Measurements from ENCODE around the gene KRT32. TPM values are rescaled to one million over a fixed set of nuclear protein-coding genes. Genes with fewer than 3 reads are reported as not detected.

KRT32 gene
- total RNA-seq, 1 experiment from 2014 or later = not detected

DNA sequence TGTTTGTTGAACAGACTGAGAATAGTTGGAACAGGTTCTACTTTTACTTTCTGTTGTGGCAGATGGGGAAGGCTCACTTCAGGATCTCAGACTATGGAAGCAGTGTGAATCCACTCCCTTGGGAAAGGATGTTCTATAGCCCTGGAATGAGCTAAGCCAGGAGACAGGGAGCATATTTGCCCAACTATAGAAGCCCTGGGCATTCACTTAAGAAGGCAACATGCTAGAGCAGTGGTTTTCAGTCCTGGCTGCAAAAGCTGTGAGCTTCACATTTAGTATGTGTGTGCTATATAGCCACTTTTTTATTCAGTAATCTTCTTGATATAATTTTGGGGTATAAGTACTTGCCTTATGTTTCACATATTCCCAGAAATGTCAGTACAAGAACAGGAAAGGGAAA, 1.2 kb upstream of the KRT32 start:
- no peak for DNase-seq (ENCODE audit: extremely low read depth, low read depth)

DNA sequence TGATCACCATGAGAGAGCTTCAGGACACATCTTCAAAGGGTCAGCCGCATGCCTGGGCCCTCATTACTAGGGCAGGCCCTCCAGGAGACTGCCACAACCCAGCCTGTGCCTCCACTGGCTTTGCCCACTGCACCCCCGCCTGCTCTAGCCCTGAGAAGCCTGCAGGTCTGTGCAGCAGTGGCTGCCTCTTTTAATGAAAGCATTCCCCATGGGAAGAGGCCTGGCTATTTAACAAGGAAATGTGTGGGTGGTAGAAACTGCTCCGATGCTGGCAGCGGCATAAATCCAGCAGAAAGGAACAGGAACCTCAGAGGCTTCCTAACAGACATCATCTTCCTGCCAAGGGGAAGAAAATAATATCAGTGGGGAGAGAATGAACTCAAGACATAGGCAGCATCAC, 375 bp upstream of the KRT32 start:
- no peak for DNase-seq (ENCODE audit: extremely low read depth, low read depth)

DNA sequence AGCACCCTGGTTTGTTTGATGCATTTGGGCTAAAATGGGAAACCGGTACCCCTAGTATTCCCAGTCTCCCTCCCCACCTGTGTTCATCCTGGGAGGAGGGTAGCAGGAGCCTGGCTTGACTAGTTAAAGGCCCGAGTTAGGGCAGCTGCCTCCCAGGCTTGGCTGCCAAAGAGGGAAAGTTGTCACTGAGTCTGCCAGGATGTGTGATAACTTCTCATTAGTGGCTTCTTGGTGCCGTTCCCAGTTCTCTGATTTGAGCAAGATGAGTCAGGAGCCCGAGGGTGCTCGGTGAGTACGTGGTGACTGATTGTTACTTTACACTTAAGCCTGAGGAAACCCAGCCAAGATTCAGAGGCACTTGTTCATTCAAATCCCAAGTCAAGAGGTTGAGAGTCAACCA, 2.5 kb downstream of the KRT32 start:
- DNase-seq (ENCODE audit: extremely low read depth, low read depth) = peak; percentile 34

DNA sequence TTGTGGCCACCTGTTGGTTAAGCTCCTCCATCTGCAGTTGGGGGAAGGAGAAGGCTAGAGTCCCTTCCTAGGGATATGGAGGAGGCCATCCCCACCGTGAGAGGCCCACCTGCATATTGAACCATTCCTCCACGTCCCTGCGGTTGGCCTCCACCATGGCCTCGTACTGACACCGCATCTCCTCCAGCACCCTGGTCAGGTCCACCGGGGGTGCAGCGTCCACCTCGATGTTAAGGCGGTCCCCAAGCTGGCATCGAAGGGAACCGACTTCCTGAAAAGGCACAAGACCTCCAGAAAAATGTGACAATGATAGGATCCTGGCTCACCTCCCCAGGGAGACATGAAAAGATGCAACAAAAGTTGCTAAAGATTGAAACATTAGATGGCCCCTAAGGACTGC, 3.0 kb downstream of the KRT32 start:
- DNase-seq (ENCODE audit: extremely low read depth, low read depth) = no peak

DNA sequence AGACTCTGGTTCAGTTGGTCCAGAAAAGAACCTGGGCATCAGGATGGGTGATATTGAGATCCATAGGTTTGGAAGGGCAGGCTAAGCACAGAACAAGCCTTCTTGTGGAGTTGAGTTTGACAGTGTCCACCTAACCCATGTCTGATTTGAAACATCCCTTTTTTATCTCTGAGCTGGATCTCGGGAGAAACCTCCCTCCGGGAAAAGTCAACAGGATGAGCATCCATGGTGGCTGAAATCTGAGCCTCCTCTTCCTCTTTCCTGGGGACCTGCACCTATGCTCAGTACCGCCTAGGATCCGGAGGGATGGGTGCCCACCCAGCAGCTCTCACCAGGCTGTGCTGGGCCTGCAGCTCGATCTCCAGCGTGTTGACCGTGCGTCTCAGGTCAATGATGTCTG, 3.4 kb downstream of the KRT32 start:
- DNase-seq (ENCODE audit: extremely low read depth, low read depth) = no peak

DNA sequence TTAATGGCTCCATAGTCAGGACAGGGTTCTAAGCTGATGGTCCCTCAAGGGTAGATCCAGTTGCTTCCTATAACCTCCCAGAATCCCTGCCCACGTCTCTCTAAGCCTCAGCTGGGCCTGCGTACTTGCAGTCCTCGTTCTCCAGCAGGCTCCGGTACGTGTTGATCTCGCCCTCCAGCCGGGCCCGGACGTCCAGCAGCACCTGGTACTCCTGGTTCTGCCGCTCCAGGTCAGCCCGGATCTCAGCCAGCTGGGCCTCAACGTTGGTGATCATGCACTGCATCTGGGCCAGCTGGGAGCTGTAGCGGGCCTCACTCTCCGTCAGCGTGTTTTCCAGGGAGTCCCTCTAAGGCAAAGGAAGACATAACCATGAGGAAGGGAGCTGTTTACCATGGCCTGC, 4.5 kb downstream of the KRT32 start:
- no peak for DNase-seq (ENCODE audit: extremely low read depth, low read depth)

DNA sequence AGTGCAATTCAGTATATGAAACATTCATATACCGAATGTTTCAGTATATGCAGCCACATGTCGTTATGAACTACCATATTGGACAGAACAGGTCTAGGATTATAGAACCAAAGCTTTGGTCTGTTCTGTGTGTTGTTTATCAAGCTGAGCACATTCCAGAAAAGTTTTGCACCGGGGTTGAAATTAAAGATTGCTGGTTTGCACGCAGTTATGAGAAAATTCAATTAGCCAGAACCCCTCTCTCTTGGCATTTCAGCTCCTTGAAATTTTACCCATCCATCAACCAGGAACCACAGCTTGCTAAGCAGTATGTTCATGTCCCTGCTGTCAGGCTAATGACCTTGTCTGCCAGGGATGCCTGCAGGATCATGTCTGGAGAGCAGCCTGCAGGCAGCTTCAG, 9.5 kb downstream of the KRT32 start:
- DNase-seq (ENCODE audit: extremely low read depth, low read depth) = no peak

DNA sequence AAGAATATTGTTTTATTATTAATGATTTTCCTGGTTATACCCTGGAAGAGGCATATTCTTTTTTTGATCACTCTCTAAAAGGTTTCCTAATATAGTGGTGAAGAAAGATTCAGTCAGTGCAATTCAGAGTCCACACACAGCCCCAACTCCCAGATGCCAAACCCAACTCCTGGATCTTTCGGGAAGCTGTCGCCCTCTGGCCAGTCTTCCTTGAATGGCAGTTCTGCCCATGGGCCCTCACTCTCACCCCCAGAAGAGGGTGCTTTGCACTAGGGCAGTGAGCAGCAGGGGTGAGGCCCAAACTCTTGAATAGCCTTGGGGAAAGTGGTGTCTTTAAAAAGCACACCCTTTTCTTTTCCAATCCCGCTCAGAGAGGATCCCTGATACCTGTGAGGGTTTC, 11.0 kb downstream of the KRT32 start:
- no peak for DNase-seq (ENCODE audit: extremely low read depth, low read depth)

DNA sequence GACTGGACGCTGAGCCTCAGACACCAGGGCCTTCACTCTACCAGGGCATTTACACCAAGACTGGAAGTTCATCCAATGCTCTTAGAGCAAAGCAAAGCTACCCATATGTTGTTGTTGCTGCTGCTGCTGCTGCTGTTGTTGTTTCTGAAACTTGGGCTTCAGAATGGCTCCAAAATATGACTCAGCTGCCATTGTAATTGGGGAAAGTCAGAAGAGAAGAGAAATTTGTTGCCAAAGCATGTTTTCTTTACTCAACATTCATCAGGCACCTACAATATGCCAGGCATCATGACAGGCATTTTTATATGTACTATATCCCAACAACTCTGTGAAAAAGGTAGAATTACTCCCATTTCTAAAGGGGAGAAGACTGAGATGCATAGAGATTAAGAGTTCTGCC, 11.9 kb downstream of the KRT32 start:
- DNase-seq (ENCODE audit: extremely low read depth, low read depth) = no peak

DNA sequence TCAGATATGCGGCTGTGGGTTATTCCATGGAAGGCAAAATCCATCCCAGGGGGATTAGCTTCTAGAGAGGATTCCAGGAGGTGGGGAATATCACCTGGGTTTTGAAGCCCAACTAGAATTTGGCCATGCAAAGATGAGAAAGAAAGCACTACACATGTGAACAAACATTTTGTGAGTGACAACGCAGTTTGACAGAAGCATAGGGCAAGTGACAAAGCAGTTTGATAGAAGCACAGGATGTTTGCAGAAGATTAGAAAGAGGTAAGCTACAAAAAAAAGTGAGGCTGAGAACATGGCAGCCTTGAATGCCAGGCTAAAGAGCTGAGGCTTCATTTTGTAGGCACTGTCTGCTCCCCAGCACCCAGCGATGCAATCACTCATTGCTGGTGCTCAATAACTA, 14.1 kb downstream of the KRT32 start:
- no peak for DNase-seq (ENCODE audit: extremely low read depth, low read depth)

DNA sequence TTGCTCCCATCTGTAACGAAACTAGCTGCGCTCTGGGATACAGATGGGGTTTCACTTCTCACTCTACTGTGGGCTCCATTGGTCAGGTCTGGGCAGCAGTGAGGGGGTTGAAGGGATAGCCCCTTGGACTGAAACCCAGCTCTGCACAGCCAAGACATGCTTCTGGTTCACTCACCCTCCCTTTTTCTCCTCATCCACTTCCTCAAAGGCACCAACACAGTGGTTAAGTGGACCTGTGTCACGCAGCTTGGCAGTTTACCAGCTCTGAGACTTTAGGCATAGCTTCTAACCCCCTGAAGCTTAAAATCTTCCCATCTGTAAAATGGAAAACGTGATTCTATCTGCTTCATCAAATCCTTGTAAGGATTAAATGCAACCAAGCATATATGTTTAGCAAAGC, 14.9 kb downstream of the KRT32 start:
- DNase-seq (ENCODE audit: extremely low read depth, low read depth) = no peak

DNA sequence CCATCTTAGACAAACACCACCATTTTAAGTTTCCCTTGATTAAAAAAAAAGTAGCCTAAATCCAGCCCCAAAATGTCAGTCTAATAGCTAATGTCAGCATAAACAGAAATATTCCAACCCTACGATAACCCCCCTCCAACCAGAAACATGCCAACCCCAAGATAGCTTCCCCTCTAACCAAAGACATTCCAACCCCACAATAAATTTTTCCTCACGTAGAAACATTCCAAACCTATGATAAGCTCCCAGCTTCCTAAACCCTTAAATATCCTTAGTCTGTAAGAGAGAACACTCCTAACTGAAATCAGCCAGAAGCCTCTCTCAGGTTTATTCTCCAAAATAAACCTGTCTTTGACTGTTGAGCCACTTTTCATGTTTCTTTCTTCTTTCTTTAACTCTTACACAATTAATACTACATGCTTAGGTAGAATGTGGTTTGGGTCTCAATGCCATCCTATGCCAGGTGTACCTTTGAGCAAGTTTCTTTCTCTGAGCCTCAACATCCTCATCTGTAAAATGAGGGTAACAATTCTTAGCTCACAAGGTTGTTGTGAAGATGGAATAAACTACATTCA, 15.9 kb downstream of the KRT32 start:
- DNase-seq (ENCODE audit: extremely low read depth, low read depth) = no peak

DNA sequence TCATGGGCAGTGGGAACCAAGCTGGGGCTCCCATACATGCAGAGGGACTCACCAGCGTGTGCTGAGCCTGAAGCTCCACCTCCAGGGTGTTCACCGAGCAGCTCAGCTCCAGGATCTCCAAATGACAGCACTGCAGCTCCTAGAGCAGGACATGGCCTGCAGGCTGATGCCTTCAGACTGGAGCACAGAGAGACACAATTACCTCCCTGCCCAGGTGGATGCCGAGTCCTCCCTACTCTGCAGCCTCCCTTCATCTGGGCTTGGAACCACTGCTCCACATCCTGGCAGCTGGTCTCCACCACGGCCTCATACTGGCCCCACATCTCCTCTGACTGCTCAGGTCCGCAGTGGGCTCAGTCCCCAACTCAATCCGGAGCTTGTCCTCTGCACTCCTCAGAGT, 18.2 kb downstream of the KRT32 start:
- DNase-seq (ENCODE audit: extremely low read depth, low read depth) = no peak

DNA sequence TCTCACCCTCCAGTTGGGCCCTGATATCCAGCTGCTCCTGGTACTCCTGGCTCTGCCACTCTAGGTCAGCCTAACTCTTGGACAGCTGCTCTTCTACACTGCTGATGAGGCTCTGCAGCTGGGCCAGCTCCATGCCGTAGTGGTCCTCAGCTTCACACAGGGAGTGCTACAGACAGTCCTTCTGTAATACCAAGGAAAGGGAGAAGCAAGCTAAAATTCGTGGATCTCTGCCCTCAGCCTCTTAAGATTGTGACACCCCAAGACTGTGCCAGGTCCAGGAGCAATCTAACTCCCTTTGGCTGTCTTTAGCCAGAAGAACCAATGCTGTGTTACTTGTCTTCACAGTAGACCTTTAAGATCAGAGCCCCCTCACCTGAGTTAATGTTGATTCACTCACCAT, 18.7 kb downstream of the KRT32 start:
- DNase-seq (ENCODE audit: extremely low read depth, low read depth) = no peak

DNA sequence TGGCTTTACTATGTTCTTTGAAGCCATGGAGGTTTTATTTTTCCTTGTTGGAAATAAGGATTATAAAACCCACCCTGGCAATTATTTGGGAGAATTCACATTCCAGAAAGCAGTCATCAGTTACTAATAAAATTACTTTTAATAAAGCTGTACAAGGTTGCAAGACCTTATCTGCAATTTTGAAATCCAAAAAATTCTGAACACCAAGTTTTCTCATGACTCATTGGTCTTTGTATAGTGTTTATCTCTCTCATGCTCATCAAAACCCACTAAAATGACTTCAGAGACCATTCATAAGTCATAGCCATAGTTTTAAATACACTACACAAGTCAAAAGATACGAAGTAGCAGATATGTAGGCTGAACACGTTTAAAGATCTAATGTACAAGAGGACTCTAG, 20.4 kb downstream of the KRT32 start:
- no peak for DNase-seq (ENCODE audit: extremely low read depth, low read depth)

DNA sequence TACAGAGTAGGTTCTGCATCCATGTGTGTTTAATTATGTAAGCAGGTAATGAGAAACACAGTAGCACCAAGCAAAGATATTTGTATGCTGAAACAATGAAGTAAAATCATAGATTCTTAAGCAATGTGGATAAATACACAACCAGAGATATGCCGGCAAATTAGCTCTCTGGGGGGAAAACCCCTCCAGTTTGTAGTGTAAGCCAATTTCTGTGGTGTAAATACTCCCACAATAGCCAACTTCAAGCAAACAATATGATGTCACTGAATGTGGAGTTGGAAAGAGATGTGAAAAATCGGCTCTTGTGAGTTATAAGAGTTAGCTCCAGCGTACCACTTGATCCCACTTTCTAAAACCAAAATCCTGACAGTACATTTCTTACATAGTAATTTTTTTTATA, 22.5 kb downstream of the KRT32 start:
- DNase-seq (ENCODE audit: extremely low read depth, low read depth) = no peak

DNA sequence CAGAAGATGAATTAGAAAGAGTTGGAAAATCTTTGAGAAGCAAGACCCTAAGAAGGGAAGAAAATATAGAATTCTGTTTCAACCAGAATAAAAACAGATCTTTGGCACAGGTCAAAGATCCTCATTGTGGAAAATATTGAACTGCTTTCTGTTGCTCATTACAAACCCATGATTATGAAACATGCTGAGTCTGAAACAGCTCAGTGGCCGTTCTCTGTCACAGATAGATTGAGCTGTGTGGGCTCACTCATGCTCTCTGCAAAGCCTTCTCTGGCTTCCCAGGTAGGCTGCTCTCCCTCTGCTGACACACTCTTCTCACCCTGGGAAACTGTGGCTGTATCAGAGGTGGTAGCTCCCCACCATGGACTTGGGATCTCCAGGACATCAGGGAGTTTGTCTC, 23.0 kb downstream of the KRT32 start:
- no peak for DNase-seq (ENCODE audit: extremely low read depth, low read depth)

DNA sequence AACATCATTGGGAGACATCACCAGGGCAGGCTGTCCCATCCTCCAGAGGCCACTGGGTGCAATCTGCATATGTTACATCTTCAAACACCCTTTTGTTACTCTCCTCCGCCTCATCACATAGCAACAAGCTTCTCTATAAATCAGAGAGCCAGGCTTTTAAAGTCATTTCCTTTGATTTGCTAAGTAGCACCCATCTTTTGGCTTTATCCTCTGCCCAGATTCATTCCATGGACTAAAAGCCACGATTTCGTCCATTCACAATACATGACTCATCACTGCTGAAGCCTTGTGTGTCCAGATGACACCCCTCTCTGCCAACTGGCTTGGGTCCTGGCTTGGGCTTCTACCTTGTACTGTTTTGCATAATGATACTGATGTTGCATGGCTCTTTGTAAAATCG, 24.4 kb downstream of the KRT32 start:
- no peak for DNase-seq (ENCODE audit: extremely low read depth, low read depth)

DNA sequence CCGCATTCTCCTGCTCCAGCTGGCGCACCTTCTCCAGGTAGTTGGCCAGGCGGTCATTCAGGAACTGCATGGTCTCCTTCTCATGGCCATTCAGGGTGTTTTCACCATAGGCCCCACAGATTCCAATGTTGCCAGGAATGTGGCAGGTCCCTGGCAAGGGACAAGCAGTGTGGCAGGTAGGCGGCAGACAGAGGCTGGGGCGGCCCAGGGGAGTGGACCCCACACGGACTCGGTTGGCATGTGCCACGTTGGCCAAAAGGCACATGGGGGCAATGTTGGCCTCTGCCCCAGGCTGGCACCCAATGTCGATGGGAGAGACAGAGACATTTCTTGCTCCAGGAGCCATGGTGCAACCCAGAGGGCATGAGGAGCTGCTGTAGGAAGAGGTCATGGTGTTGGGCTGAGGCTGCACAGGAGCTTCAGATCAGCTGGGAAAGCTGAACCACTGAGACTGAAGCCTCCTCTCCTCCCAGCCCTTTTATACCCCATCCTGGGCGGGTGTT, 26.6 kb downstream of the KRT32 start, which contains the start of gene KRT38:
TSS of gene KRT38 (minus strand) at position 453 of the 503 bp plus-strand sequence. CDS start at position 391, 62 bp downstream.
- DNase-seq (ENCODE audit: extremely low read depth, low read depth) = no peak

DNA sequence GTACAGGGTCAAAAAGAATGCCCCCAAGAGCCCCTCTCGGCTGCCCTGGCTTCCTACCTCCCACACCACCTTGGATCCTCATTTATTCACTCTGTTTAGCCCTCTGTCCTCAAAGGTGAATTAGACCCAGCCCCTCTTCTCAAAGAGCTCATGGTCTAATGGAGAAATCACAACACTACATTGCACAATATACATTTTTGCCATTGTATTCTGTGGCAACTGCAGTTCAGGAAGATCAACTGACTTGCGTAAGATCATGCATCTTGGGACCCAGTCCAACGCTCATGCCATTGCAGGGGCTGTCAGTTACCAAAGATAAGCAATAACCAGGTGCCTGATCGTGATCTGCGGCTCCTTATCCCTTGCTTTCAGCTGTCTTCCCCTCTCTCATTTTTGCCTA, 27.8 kb downstream of the KRT32 start:
- no peak for DNase-seq (ENCODE audit: extremely low read depth, low read depth)

DNA sequence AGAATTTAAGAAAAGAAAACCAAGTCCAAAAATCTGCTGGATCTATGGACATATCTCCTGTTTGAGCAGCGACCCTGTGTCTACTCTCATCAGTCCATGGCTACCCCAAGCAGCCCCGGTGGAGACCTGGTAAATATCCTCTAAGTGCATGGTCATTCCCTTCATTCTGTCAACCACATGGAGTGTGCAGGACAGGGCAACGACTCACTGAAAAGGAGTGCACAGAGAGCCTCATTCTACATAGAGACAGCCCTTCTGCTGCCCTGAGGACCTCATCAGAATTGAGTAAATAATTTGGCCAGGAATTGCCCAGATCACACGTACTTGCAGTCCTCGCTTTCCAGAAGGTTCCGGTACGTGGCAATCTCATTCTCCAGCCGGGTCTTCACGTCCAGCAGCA, 29.4 kb downstream of the KRT32 start:
- no peak for DNase-seq (ENCODE audit: extremely low read depth, low read depth)

DNA sequence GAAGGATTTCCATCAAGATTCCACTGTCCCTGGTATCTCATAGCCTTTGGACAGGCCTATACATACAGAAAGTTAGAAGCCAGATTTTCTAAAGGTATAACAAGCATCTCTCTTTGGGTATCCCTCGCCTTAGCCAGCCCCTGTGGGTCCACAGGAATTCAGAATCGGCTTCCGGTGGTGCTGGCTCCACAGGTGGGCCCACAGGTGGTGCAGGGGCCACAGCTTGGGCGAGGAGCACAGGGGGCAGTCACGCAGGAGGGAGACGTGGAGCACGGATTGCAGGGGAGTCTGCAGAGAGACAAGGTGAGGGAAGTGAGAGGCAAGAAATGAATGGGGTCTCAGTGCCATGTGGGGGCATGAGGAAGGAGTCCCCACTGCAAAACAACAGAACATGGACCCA, 29.9 kb downstream of the KRT32 start:
- DNase-seq (ENCODE audit: extremely low read depth, low read depth) = no peak

DNA sequence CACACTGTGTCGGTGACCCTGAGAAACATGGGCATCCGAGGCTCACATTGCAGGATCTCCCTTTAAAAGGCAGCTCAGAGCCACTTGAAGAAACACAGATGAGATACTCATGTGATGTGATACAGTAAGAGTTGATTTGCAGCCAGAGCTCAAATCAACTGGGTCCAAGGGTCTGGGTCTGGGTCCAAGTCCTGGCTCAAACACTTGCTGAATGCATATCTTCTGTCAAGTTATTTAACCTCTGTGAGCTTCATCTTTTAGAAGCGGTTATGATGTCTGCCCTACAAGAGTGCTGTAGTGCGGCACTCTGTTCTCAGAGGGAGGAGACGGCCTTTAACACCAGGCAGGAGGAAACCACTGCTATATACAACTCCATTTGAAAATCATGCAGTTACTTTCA, 32.8 kb downstream of the KRT32 start:
- no peak for DNase-seq (ENCODE audit: extremely low read depth, low read depth)

All from NCI-H460 (cell line).